WERI-Rb-1 (cell line): Measurements from ENCODE around the gene SMIM36.

Source experiments
- DNase-seq: peaks from one replicate; pipeline ENCODE4 v3.0.0-alpha.2; 2020
- H3K27ac ChIP-seq: fragments of 250-450 bp; sonication (Bioruptor Pico); 2 replicates; pipeline ENCODE4 v1.5.1; 2020; ENCODE audit warnings: mild to moderate bottlenecking, moderate library complexity
- H3K27me3 ChIP-seq: fragments of 250-450 bp; sonication (Bioruptor Pico); 2 replicates; pipeline ENCODE4 v1.5.1; 2021; ENCODE audit warnings: mild to moderate bottlenecking, low read depth, moderate library complexity; ENCODE audit not compliant: insufficient read depth, severe bottlenecking
- H3K36me3 ChIP-seq: fragments of 250-450 bp; sonication (Bioruptor Pico); 2 replicates; pipeline ENCODE4 v1.5.1; 2020; ENCODE audit warnings: mild to moderate bottlenecking, moderate library complexity
- H3K4me3 ChIP-seq: 2 replicates; pipeline ENCODE4 v1.5.1; 2011; ENCODE audit warnings: low read depth, mild to moderate bottlenecking, control low read depth, low read length
- H3K9me3 ChIP-seq: fragments of 250-450 bp; sonication (Bioruptor Pico); 2 replicates; pipeline ENCODE4 v1.5.1; 2021; ENCODE audit warnings: mild to moderate bottlenecking, moderate library complexity; ENCODE audit not compliant: severe bottlenecking
- CTCF ChIP-seq: IDR thresholded peaks from 2 replicates; pipeline ENCODE4 v1.5.1; 2011; ENCODE audit warnings: low read depth, mild to moderate bottlenecking, control low read depth, inconsistent platforms, low read length

Gene SMIM36

GRCh38 chr17:55510986-55511721 lies at the start of gene SMIM36:
Gene SMIM36 (minus strand): TSS chr17:55511452.
- DNase-seq, result peak; percentile 69
- no peaks in the 10 kb centered on the region for H3K9me3 ChIP-seq
- TF ChIP-seq CTCF, result no peak
- H3K36me3 ChIP-seq, result no peaks in the 10 kb centered on the region
- no peak within 1 kb of the TSS for H3K27ac ChIP-seq
- no peak within 1 kb of the TSS; the same call in 1 of the 2 replicates for H3K4me3 ChIP-seq
- H3K27me3 ChIP-seq, result no peaks in the 10 kb centered on the region

- no peak for DNase-seq
- H3K27me3 ChIP-seq, result peaks cover 26% of the 10 kb centered on the region
Observed at GRCh38 chr17:55555772-55556171, 44.5 kb upstream of the SMIM36 start.

GRCh38 chr17:55549140-55549539 lies 37.9 kb upstream of the SMIM36 start:
- H3K27me3 ChIP-seq, result peaks cover 21% of the 10 kb centered on the region
- peak; percentile 56; the same call in 1 of the 2 replicates for TF ChIP-seq CTCF
- no peak overlapping the region for H3K27ac ChIP-seq
- no peak overlapping the region for H3K4me3 ChIP-seq
- no peaks in the 10 kb centered on the region for H3K36me3 ChIP-seq
- H3K9me3 ChIP-seq, result no peaks in the 10 kb centered on the region
- DNase-seq, result peak; percentile 49

More at GRCh38 chr17:55555772-55556171, 44.5 kb upstream of the SMIM36 start:
- Histone ChIP-seq H3K4me3 (no peak overlapping the region), H3K36me3 (no peaks in the 10 kb centered on the region), H3K9me3 (peaks cover 3% of the 10 kb centered on the region), H3K27ac (no peak overlapping the region)
- TF ChIP-seq CTCF, result no peak

GRCh38 chr17:55546991-55547664 lies 35.9 kb upstream of the SMIM36 start:
- no peaks in the 10 kb centered on the region for H3K9me3 ChIP-seq
- no peak overlapping the region for H3K4me3 ChIP-seq
- no peak for DNase-seq
- no peak for TF ChIP-seq CTCF
- H3K27me3 ChIP-seq, result peaks cover 19% of the 10 kb centered on the region
- no peak overlapping the region for H3K27ac ChIP-seq
- no peaks in the 10 kb centered on the region for H3K36me3 ChIP-seq

GRCh38 chr17:55546481-55546880 lies 35.2 kb upstream of the SMIM36 start:
- Histone ChIP-seq H3K9me3 (no peaks in the 10 kb centered on the region), H3K27ac (no peak overlapping the region), H3K36me3 (no peaks in the 10 kb centered on the region), H3K4me3 (no peak overlapping the region), H3K27me3 (peaks cover 19% of the 10 kb centered on the region)
- no peak for DNase-seq
- no peak for TF ChIP-seq CTCF
